Gastrocnemius medialis (tissue), 4 donors: ENCODE data around the gene CKAP2. TPM values are rescaled to one million over a fixed set of nuclear protein-coding genes. Genes with fewer than 3 reads are reported as not detected.
A peak's percentile ranks its signal among the peaks of the same experiment; 100 is the strongest.
"Not testable (repeated sequence)": the region's sequence is repeated elsewhere in the genome, so short reads cannot be mapped to it uniquely, and the experiment has no call there.

Source experiments
- ATAC-seq, 2 donors: fragments of 150-250 bp; one replicate each; pipeline ENCODE4 v1.9.1; 2016
- DNase-seq, 2 donors: peaks; one replicate each; pipeline ENCODE4 v3.0.0-alpha.2; 2019
- H3K27ac ChIP-seq, 4 donors: fragments of 200-600 bp; sonication (generic); 1 replicate in 1 of 4; 2 replicates in 3 of 4; pipeline ENCODE4 v1.5.1; 2016 to 2018; ENCODE audit warnings: mild to moderate bottlenecking in 2 of 4, moderate library complexity in 1 of 4
- H3K27me3 ChIP-seq, 3 donors: fragments of 200-600 bp; sonication (generic) in 2 of 3; 1 replicate in 1 of 3; 2 replicates in 2 of 3; pipeline versions ENCODE4 v1.5.1 to v1.6.0; 2016 to 2019; ENCODE audit warnings: mild to moderate bottlenecking in 1 of 3, moderate library complexity in 1 of 3
- H3K36me3 ChIP-seq, 2 donors: fragments of 200-600 bp; sonication (generic) in 1 of 2; one replicate each; pipeline ENCODE4 v1.5.1; 2017 to 2018
- H3K4me1 ChIP-seq, 2 donors: fragments of 200-600 bp; sonication (generic) in 1 of 2; one replicate each; pipeline ENCODE4 v1.5.1; 2016 to 2017; ENCODE audit warnings: mild to moderate bottlenecking in 2 of 2
- H3K4me3 ChIP-seq, 4 donors: fragments of 200-600 bp; sonication (generic) in 3 of 4; 1 replicate in 1 of 4; 2 replicates in 3 of 4; pipeline ENCODE4 v1.5.1; 2016 to 2019; ENCODE audit warnings: mild to moderate bottlenecking in 2 of 4
- H3K9me3 ChIP-seq, 3 donors: fragments of 200-600 bp; sonication (generic) in 2 of 3; 1 replicate in 1 of 3; 2 replicates in 2 of 3; pipeline ENCODE4 v1.5.1; 2016 to 2019
- CTCF ChIP-seq, 5 experiments: fragments of 450-650 bp in 3 of 5; fragments of 200-600 bp in 2 of 5; sonication (generic) in 2 of 5; IDR thresholded peaks in 4 of 5; conservative IDR thresholded peaks in 1 of 5; 1 replicate in 4 of 5; 2 replicates in 1 of 5; pipeline ENCODE4 v1.5.1; 2016 to 2019; ENCODE audit warnings: antibody characterized with exemption in 5 of 5, mild to moderate bottlenecking in 3 of 5, moderate library complexity in 3 of 5
- POLR2A ChIP-seq, 2 donors: fragments of 450-650 bp; IDR thresholded peaks; one replicate each; pipeline ENCODE4 v1.6.1; 2017; ENCODE audit warnings: antibody characterized with exemption in 2 of 2, mild to moderate bottlenecking in 2 of 2, moderate library complexity in 2 of 2
- in situ Hi-C, 4 donors: fragments of 200-750 bp; cut with MboI; loops; one replicate each; pipeline versions ENCODE4 v1.15.0 to v1.8.0; 2017; ENCODE audit warnings: low sequenced_read_pairs in 4 of 4
- intact Hi-C: fragments of 100-400 bp; cut with DNase I; formaldehyde crosslinking; loops from one replicate; pipeline ENCODE4 v1.15.1; 2023; ENCODE audit warnings: low total_unique reads
- total RNA-seq, 4 donors: library from RNA; depleted of rRNA; stranded (reverse); fragments of >200 nt; gene quantifications; one replicate each; pipeline versions ENCODE4 v1.1.0 to v1.2.3, GENCODE V29; 2016

CKAP2 gene, protein sequence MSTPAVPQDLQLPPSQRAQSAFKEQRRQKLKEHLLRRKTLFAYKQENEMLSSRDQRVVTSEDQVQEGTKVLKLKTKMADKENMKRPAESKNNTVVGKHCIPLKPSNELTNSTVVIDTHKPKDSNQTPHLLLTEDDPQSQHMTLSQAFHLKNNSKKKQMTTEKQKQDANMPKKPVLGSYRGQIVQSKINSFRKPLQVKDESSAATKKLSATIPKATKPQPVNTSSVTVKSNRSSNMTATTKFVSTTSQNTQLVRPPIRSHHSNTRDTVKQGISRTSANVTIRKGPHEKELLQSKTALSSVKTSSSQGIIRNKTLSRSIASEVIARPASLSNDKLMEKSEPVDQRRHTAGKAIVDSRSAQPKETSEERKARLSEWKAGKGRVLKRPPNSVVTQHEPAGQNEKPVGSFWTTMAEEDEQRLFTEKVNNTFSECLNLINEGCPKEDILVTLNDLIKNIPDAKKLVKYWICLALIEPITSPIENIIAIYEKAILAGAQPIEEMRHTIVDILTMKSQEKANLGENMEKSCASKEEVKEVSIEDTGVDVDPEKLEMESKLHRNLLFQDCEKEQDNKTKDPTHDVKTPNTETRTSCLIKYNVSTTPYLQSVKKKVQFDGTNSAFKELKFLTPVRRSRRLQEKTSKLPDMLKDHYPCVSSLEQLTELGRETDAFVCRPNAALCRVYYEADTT
- 1 to 10 TPM; 3.6 to 5.0 (median 4.9) TPM for total RNA-seq

DNA sequence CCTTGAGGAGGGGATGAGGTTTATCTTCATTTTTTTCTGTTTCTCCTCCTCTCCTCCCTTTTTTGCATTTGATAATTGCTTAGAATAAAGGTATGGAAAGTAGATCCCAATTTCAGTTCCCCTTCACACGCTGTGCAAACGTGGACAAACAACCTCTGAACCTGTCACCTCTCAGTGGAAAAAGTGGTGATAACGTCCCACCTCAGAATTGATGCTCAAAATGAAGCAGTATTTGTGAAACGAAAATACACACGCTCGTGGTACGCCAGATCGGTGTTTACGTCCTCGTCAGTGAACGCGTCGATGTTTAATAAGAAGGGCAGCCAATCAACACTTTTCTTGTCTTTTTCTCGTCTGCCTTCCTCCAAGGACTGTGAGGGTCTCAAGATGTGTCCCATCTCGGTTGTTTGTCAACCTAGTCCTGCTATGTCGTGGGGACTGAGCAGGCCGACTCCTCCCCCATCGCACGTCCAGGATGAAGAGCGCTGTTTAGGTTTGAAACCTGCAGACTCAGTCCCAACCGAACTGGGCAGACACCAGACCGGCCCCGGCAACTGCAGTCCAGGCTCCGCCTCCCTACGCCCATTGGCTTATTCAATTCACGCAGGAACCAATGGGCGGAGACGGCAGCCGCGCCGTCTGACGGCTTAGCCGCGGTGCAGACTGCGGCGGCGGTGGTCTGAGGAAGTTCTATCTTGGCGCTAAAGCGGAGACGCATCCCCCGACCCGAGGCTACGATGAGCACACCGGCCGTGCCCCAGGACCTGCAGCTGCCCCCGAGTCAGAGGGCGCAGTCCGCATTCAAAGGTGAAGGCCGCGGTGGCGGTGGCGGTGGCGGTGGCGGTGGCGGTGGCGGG is at the start of gene CKAP2:
Gene CKAP2 (plus strand): TSS at position 659 of the 857 bp plus-strand sequence. CDS start 79 bp downstream, at position 738.
- DNase-seq (peak; percentile 89 to 91), ATAC-seq (peak; percentile 86 to 90)
- H3K27ac ChIP-seq: peak within 1 kb of the TSS; percentile 81 to 93 (median 86)
- no peaks in the 10 kb centered on the region for H3K27me3 ChIP-seq
- intact Hi-C loops: loop anchor here (5.0 to 10.0 kb wide), 5 partner anchors 197 to 1000 kb away; partner anchors contain the start of genes ALG11, ATP7B, DHRS12 and INTS6
- H3K9me3 ChIP-seq: no peaks in the 10 kb centered on the region
- peak; percentile 55 to 80 for TF ChIP-seq POLR2A (IDR thresholded peaks at IDR 0.05)
- no peak for TF ChIP-seq CTCF (IDR thresholded peaks at IDR 0.05 in 4 of 5, conservative IDR thresholded peaks at IDR 0.05 in 1 of 5)
- H3K4me1 ChIP-seq: peaks cover 9 to 16% of the 10 kb centered on the region in 2 donors
- in situ Hi-C loops: loop anchor here in 2 of 4 donors (10.0 to 25.0 kb wide), 3 partner anchors 207 to 640 kb away; partner anchors contain the start of genes ALG11 (in 2 of the 2), ATP7B (in 2 of the 2), UTP14C (in 2 of the 2) and SUGT1 (in 1 of the 2)
- H3K36me3 ChIP-seq: no peaks in the 10 kb centered on the region
- H3K4me3 ChIP-seq: peak within 1 kb of the TSS; percentile 74 to 84 (median 76)

DNA sequence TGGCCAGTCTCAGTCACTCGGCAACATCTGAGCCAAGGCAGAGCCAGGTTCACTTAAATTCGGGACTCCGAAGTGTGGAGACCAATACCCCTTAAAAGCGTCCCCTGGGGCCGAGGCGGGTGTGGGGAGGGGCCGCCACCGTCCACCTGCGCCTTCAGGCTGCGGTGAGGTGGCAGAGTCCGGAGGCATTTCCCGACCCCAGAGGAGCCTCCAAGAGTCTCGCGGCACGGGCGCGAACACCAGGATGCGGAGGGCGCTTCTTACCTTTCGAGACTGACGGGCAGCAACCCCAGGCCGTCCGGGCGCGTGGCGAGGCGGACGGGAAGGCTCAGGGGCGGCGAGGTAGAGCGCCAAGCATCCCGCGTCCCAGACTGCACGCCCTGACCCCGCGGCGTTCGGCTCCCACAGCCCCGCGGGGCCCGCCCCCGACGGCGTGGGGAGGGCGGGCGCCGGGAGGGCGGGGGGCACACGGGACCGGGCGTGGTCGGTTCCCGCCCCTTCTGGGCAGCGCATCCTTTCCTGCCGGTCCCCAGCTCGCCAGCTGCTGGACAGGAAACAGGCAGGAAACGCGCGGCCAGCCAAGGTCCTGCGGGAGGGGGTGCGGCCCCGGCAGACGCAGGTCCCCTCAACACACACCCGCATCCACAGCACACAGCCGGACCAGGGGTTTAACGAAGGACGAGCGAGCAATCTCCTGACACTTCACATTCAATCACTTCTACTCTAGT is 49.3 kb upstream of the CKAP2 start, which contains the start of gene THSD1:
Gene THSD1 (minus strand): TSS at position 406 of the 728 bp plus-strand sequence. CDS start 3,572 bp downstream, outside the sequence.
- Histone ChIP-seq H3K27me3 (peaks cover 0 to 8% (median 6%) of the 10 kb centered on the region in 3 donors), H3K4me1 (peaks cover 0 to 4% of the 10 kb centered on the region in 2 donors), H3K9me3 (no peaks in the 10 kb centered on the region), H3K4me3 (peak within 1 kb of the TSS; percentile 51 to 66 (median 60)), H3K36me3 (peaks cover 0 to 5% of the 10 kb centered on the region in 2 donors), H3K27ac (peak within 1 kb of the TSS; percentile 34 to 68 (median 59))
- in situ Hi-C loops (no loop called here), intact Hi-C loops (no loop called here)
- peak; percentile 16 to 51 for DNase-seq
- no peak for TF ChIP-seq CTCF (IDR thresholded peaks at IDR 0.05 in 4 of 5, conservative IDR thresholded peaks at IDR 0.05 in 1 of 5)
- TF ChIP-seq POLR2A (IDR thresholded peaks at IDR 0.05): peak in 1 of 2 donors; percentile 30
- ATAC-seq: peak; percentile 67 to 72

- in situ Hi-C loops: no loop called here
- no peak for ATAC-seq
- H3K4me3 ChIP-seq: peak overlapping the region in 2 of 4 donors; percentile 61 to 66
- peaks cover 0 to 4% of the 10 kb centered on the region in 2 donors for H3K4me1 ChIP-seq
- no peak for DNase-seq
- peak overlapping the region; percentile 34 to 65 (median 58) for H3K27ac ChIP-seq
- peaks cover 0 to 8% (median 6%) of the 10 kb centered on the region in 3 donors for H3K27me3 ChIP-seq
- intact Hi-C loops: no loop called here
- H3K9me3 ChIP-seq: no peaks in the 10 kb centered on the region
- TF ChIP-seq POLR2A (IDR thresholded peaks at IDR 0.05) (no peak), CTCF (IDR thresholded peaks at IDR 0.05 in 4 of 5, conservative IDR thresholded peaks at IDR 0.05 in 1 of 5) (no peak)
- H3K36me3 ChIP-seq: peaks cover 0 to 5% of the 10 kb centered on the region in 2 donors
Observed at GRCh38 chr13:52406629-52407028, 48.6 kb upstream of the CKAP2 start.

GRCh38 chr13:52407436-52407835 is 47.8 kb upstream of the CKAP2 start:
- H3K4me3 ChIP-seq, H3K27ac ChIP-seq, H3K4me1 ChIP-seq, H3K27me3 ChIP-seq, ATAC-seq, DNase-seq, intact Hi-C loops, in situ Hi-C loops, H3K9me3 ChIP-seq: not testable (repeated sequence)
- peaks cover 0 to 11% of the 10 kb centered on the region in 2 donors for H3K36me3 ChIP-seq

GRCh38 chr13:52408071-52408658 is 47.1 kb upstream of the CKAP2 start:
- H3K27ac ChIP-seq, H3K9me3 ChIP-seq, DNase-seq, H3K27me3 ChIP-seq, ATAC-seq, H3K4me3 ChIP-seq, intact Hi-C loops, in situ Hi-C loops, H3K4me1 ChIP-seq: not testable (repeated sequence)
- H3K36me3 ChIP-seq: peaks cover 0 to 18% of the 10 kb centered on the region in 2 donors
